Measurements from ENCODE around the gene KAZN.

The KAZN gene

GRCh38 chr1:14774988-14775387 lies 176.5 kb downstream of the KAZN start:
- no peak for DNase-seq (ENCODE audit: extremely low spot score)
- ChIA-PET CTCF (no interaction called here), POLR2A (no interaction called here)
- TF ChIP-seq BHLHE40 (IDR thresholded peaks at IDR 0.05; ENCODE audit: borderline replicate concordance) (no peak), NFRKB (IDR thresholded peaks at IDR 0.05) (no peak), ELF4 (IDR thresholded peaks at IDR 0.05) (no peak), SP1 (IDR thresholded peaks at IDR 0.05) (no peak), CTBP1 (IDR thresholded peaks at IDR 0.05; ENCODE audit: borderline replicate concordance) (no peak), TARDBP (IDR thresholded peaks at IDR 0.05) (no peak), LEF1 (IDR thresholded peaks at IDR 0.05; ENCODE audit: borderline replicate concordance) (no peak), ARNT (IDR thresholded peaks at IDR 0.05) (no peak), FOXM1 (IDR thresholded peaks at IDR 0.05; ENCODE audit: borderline replicate concordance) (no peak), ZNF384 (IDR thresholded peaks at IDR 0.05) (no peak), L3MBTL2 (conservative IDR thresholded peaks at IDR 0.05) (no peak)

GRCh38 chr1:14775434-14775833 lies 176.9 kb downstream of the KAZN start:
- POLR2A ChIA-PET = no interaction called here
- CTCF ChIA-PET = no interaction called here

GRCh38 chr1:14777516-14778506 lies 179.3 kb downstream of the KAZN start:
- no peak for DNase-seq (ENCODE audit: extremely low spot score)
- CTCF ChIA-PET = interaction anchor here (1.4 kb wide), 2 partner anchors 9 to 19 kb away, joined by 4 read pairs; no protein-coding TSS in a partner anchor
- POLR2A ChIA-PET = no interaction called here
- no peak for TF ChIP-seq TARDBP (IDR thresholded peaks at IDR 0.05)
- TF ChIP-seq L3MBTL2 (conservative IDR thresholded peaks at IDR 0.05) = no peak
- no peak for TF ChIP-seq SUZ12 (IDR thresholded peaks at IDR 0.05)

More at GRCh38 chr1:14775434-14775833, 176.9 kb downstream of the KAZN start:
- DNase-seq (ENCODE audit: extremely low spot score) = no peak
- TF ChIP-seq HDGF (IDR thresholded peaks at IDR 0.05; ENCODE audit: borderline replicate concordance) (no peak), ARNT (IDR thresholded peaks at IDR 0.05) (no peak), FOXA1 (IDR thresholded peaks at IDR 0.05) (no peak), LEF1 (IDR thresholded peaks at IDR 0.05; ENCODE audit: borderline replicate concordance) (no peak), SP1 (IDR thresholded peaks at IDR 0.05) (no peak), TARDBP (IDR thresholded peaks at IDR 0.05) (no peak), ZNF384 (IDR thresholded peaks at IDR 0.05) (no peak), FOXK2 (IDR thresholded peaks at IDR 0.05) (no peak)
- TF ChIP-seq, protein P1, sequence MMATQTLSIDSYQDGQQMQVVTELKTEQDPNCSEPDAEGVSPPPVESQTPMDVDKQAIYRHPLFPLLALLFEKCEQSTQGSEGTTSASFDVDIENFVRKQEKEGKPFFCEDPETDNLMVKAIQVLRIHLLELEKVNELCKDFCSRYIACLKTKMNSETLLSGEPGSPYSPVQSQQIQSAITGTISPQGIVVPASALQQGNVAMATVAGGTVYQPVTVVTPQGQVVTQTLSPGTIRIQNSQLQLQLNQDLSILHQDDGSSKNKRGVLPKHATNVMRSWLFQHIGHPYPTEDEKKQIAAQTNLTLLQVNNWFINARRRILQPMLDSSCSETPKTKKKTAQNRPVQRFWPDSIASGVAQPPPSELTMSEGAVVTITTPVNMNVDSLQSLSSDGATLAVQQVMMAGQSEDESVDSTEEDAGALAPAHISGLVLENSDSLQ (IDR thresholded peaks at IDR 0.05) = no peak

DNA sequence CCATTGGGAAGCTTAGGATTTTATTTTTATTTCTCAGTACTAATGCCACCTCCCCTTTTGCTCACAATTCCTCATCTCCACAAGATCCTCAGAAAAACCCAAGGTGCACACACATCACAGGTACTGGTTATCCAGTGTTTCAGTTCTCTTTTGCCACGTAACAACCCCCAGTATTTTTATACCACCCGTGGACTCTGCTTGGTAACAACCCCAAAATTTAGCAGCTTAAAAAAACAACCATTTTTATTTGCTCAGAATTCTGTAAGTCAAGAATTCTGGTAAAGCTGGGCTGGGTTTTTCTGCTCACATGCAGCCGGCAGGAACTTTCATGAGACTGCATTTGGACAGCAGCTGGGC lies 180.0 kb downstream of the KAZN start:
- POLR2A ChIA-PET = no interaction called here
- TF ChIP-seq L3MBTL2 (conservative IDR thresholded peaks at IDR 0.05) (no peak), ZNF384 (IDR thresholded peaks at IDR 0.05) (no peak)
- CTCF ChIA-PET = interaction anchor here (1.1 to 1.4 kb wide), 3 partner anchors 8 to 202 kb away, joined by 3 to 4 read pairs (median 4); no protein-coding TSS in a partner anchor
- no peak for DNase-seq (ENCODE audit: extremely low spot score)

DNA sequence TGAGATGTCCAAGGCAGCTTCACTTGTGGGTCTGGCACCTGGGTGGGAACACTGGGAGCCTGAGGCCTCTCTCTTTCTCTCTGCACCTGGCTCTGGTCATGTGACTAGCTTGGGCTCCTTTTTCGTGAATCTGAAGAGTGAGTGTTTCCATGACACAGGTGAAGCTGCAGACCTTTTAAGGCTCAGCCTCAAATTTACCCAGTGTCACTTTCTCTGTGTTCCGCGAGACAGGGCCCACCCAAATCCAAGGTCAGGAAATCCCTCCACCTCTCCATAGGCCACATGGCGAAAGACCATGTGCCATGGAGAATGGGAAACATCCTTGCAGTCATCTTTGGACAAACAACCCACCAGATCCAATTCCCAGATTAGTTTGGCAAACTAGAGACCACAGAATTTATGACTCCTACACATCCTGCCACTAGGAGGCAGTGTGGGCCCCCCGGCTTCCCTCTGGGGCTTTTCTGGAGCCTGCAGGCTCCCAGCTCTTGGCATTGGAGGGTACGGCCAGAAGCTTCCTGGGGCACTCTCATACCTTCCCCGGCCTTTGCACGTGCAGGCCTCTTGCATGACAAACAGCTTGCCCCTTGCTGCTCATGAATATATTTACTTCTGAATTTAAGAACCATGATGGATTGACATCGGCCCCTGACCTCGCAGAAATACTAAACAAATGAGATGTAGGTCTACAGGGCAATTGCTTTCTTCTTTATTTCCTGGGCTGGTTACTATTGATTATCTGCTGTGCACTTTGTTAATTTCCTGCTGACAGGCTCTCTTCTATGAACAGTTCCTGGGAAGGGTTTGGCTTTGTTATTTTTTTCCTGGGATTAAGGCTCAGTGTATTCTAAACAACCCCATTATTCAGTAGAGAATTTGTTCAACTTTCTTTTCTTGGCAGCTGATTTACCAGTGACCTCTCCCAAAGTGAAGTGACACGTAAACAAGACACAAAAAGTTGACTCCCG lies 180.7 kb downstream of the KAZN start:
- ChIA-PET POLR2A (no interaction called here), CTCF (interaction anchor here (1.1 to 1.4 kb wide), 3 partner anchors 8 to 202 kb away, joined by 3 to 4 read pairs (median 4); no protein-coding TSS in a partner anchor)
- DNase-seq (ENCODE audit: extremely low spot score) = peak; percentile 71
- TF ChIP-seq CTBP1 (IDR thresholded peaks at IDR 0.05; ENCODE audit: borderline replicate concordance) (no peak), ELF4 (IDR thresholded peaks at IDR 0.05) (no peak), ARNT (IDR thresholded peaks at IDR 0.05) (no peak), BHLHE40 (IDR thresholded peaks at IDR 0.05; ENCODE audit: borderline replicate concordance) (no peak), SP1 (IDR thresholded peaks at IDR 0.05) (no peak), ZNF384 (IDR thresholded peaks at IDR 0.05) (no peak), LEF1 (IDR thresholded peaks at IDR 0.05; ENCODE audit: borderline replicate concordance) (no peak), L3MBTL2 (conservative IDR thresholded peaks at IDR 0.05) (no peak), FOXK2 (IDR thresholded peaks at IDR 0.05) (no peak), FOXM1 (IDR thresholded peaks at IDR 0.05; ENCODE audit: borderline replicate concordance) (no peak), FOXA1 (IDR thresholded peaks at IDR 0.05) (no peak), NFRKB (IDR thresholded peaks at IDR 0.05) (no peak), HDGF (IDR thresholded peaks at IDR 0.05; ENCODE audit: borderline replicate concordance) (no peak), TARDBP (IDR thresholded peaks at IDR 0.05) (no peak)
- TF ChIP-seq, protein P1 (IDR thresholded peaks at IDR 0.05) = no peak

DNA sequence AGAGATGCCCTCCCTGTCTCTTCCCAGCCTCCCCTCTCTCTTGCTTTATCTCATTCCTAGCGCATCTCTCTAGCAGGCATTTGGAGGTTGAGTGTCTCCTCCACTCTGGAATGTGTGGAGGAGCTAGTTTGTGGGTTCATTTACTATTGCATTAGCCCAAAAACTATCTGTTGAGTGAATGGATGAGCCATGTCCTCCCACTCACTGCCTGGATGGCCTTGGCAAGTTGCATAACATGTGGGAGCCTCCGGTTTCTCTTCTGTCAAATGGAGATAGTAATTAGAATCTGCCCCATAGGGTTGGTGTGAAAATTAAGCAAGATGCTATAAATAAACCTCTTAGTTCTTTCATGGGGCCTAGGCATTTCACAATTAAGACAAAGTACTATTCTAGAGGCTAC lies 181.8 kb downstream of the KAZN start:
- DNase-seq (ENCODE audit: extremely low spot score) = no peak
- CTCF ChIA-PET = interaction anchor here (0.6 kb wide), 3 partner anchors 9 to 194 kb away, joined by 3 to 4 read pairs (median 3); no protein-coding TSS in a partner anchor
- no peak for TF ChIP-seq LEF1 (IDR thresholded peaks at IDR 0.05; ENCODE audit: borderline replicate concordance)
- no peak for TF ChIP-seq CTBP1 (IDR thresholded peaks at IDR 0.05; ENCODE audit: borderline replicate concordance)
- no peak for TF ChIP-seq ZNF384 (IDR thresholded peaks at IDR 0.05)
- no peak for TF ChIP-seq FOXA1 (IDR thresholded peaks at IDR 0.05)
- no peak for TF ChIP-seq ARNT (IDR thresholded peaks at IDR 0.05)
- TF ChIP-seq NFRKB (IDR thresholded peaks at IDR 0.05) = no peak
- no peak for TF ChIP-seq BHLHE40 (IDR thresholded peaks at IDR 0.05; ENCODE audit: borderline replicate concordance)
- TF ChIP-seq, protein P1 (IDR thresholded peaks at IDR 0.05) = no peak
- no peak for TF ChIP-seq SUZ12 (IDR thresholded peaks at IDR 0.05)
- TF ChIP-seq L3MBTL2 (conservative IDR thresholded peaks at IDR 0.05) = no peak
- TF ChIP-seq HDGF (IDR thresholded peaks at IDR 0.05; ENCODE audit: borderline replicate concordance) = no peak
- TF ChIP-seq TARDBP (IDR thresholded peaks at IDR 0.05) = no peak
- TF ChIP-seq FOXK2 (IDR thresholded peaks at IDR 0.05) = no peak
- TF ChIP-seq ELF4 (IDR thresholded peaks at IDR 0.05) = no peak
- no peak for TF ChIP-seq SP1 (IDR thresholded peaks at IDR 0.05)
- no peak for TF ChIP-seq FOXM1 (IDR thresholded peaks at IDR 0.05; ENCODE audit: borderline replicate concordance)
- POLR2A ChIA-PET = no interaction called here

Data from HEK293T (cell line).